Thoracic aorta (tissue), 2 donors: ENCODE results near the gene USP50. TPM values are rescaled to one million over a fixed set of nuclear protein-coding genes. Genes with fewer than 3 reads are reported as not detected.

Source experiments
- ATAC-seq: fragments of 150-250 bp; one replicate; pipeline ENCODE4 v1.8.0; 2017; ENCODE audit warnings: low read depth; ENCODE audit not compliant: insufficient number of reproducible peaks, low FRiP score
- DNase-seq: peaks from one replicate; pipeline ENCODE4 v3.0.0-alpha.2; 2020; ENCODE audit warnings: low spot score
- H3K27ac ChIP-seq, 2 donors: fragments of 200-600 bp; sonication (generic); 1 replicate in 1 of 2; 2 replicates in 1 of 2; pipeline ENCODE4 v1.5.1; 2016; ENCODE audit warnings: mild to moderate bottlenecking in 2 of 2, moderate library complexity in 2 of 2
- H3K27me3 ChIP-seq: fragments of 200-600 bp; sonication (generic); replicated peaks from 2 replicates; pipeline ENCODE4 v1.6.0; 2016; ENCODE audit warnings: mild to moderate bottlenecking; ENCODE audit not compliant: insufficient read depth
- H3K36me3 ChIP-seq: fragments of 200-600 bp; sonication (generic); one replicate; pipeline ENCODE4 v1.5.1; 2016
- H3K4me1 ChIP-seq, 2 donors: fragments of 200-600 bp; sonication (generic); 1 replicate in 1 of 2; 2 replicates in 1 of 2; pipeline versions ENCODE4 v1.5.1 to v1.6.0; 2016; ENCODE audit warnings: low read depth in 2 of 2, mild to moderate bottlenecking in 1 of 2; ENCODE audit not compliant: control insufficient read depth in 1 of 2
- H3K4me3 ChIP-seq: fragments of 200-600 bp; sonication (generic); 2 replicates; pipeline ENCODE4 v1.5.1; 2016; ENCODE audit warnings: mild to moderate bottlenecking
- H3K9me3 ChIP-seq: fragments of 200-600 bp; sonication (generic); 2 replicates; pipeline ENCODE4 v1.5.1; 2016
- CTCF ChIP-seq: fragments of 200-600 bp; sonication (generic); IDR thresholded peaks from one replicate; pipeline ENCODE4 v1.5.1; 2019; ENCODE audit warnings: antibody characterized with exemption
- total RNA-seq, 2 donors: library from RNA; depleted of rRNA; stranded (reverse); fragments of >200 nt; gene quantifications; one replicate each; pipeline versions ENCODE4 v1.1.0 to v1.2.3, GENCODE V29; 2016

Gene USP50
- not detected for total RNA-seq

- Histone ChIP-seq H3K27me3 (no peaks in the 10 kb centered on the region), H3K36me3 (no peaks in the 10 kb centered on the region), H3K4me1 (no peaks in the 10 kb centered on the region), H3K27ac (no peak within 1 kb of the TSS), H3K4me3 (no peak within 1 kb of the TSS), H3K9me3 (no peaks in the 10 kb centered on the region)
- TF ChIP-seq CTCF, result no peak
- no peak for DNase-seq
- ATAC-seq, result no peak
Observed at GRCh38 chr15:50546566-50546965, at the start of gene USP50. Gene USP50 (minus strand): TSS chr15:50546666. CDS start chr15:50546525, 141 bp downstream.

- Histone ChIP-seq H3K27ac (no peak overlapping the region), H3K4me3 (no peak overlapping the region), H3K9me3 (no peaks in the 10 kb centered on the region), H3K27me3 (no peaks in the 10 kb centered on the region), H3K36me3 (peaks cover 38% of the 10 kb centered on the region), H3K4me1 (peaks cover 0 to 5% of the 10 kb centered on the region in 2 donors)
- no peak for TF ChIP-seq CTCF
- DNase-seq (no peak), ATAC-seq (no peak)
Observed at GRCh38 chr15:50594311-50594710, 47.8 kb upstream of the USP50 start.

GRCh38 chr15:50593761-50594160, 47.3 kb upstream of the USP50 start:
- Histone ChIP-seq H3K4me1 (peaks cover 0 to 5% of the 10 kb centered on the region in 2 donors), H3K27ac (no peak overlapping the region), H3K27me3 (no peaks in the 10 kb centered on the region), H3K36me3 (peaks cover 41% of the 10 kb centered on the region), H3K9me3 (no peaks in the 10 kb centered on the region), H3K4me3 (no peak overlapping the region)
- no peak for ATAC-seq
- DNase-seq, result no peak
- no peak for TF ChIP-seq CTCF

- H3K9me3 ChIP-seq, result no peaks in the 10 kb centered on the region
- H3K36me3 ChIP-seq, result peaks cover 45% of the 10 kb centered on the region
- no peak overlapping the region for H3K4me3 ChIP-seq
- DNase-seq (no peak), ATAC-seq (no peak)
- no peaks in the 10 kb centered on the region for H3K27me3 ChIP-seq
- TF ChIP-seq CTCF, result no peak
- no peak overlapping the region for H3K27ac ChIP-seq
- no peaks in the 10 kb centered on the region for H3K4me1 ChIP-seq
Observed at GRCh38 chr15:50590288-50590687, 43.8 kb upstream of the USP50 start.

GRCh38 chr15:50577492-50577891, 31.0 kb upstream of the USP50 start:
- no peak for DNase-seq
- no peak overlapping the region for H3K4me3 ChIP-seq
- H3K9me3 ChIP-seq, result no peaks in the 10 kb centered on the region
- peaks cover 31% of the 10 kb centered on the region for H3K36me3 ChIP-seq
- no peak for ATAC-seq
- no peaks in the 10 kb centered on the region for H3K4me1 ChIP-seq
- H3K27ac ChIP-seq, result no peak overlapping the region
- no peaks in the 10 kb centered on the region for H3K27me3 ChIP-seq
- TF ChIP-seq CTCF, result no peak
